ENCODE data around the gene AACS. TPM values are rescaled to one million over a fixed set of nuclear protein-coding genes. Genes with fewer than 3 reads are reported as not detected.
"Not testable (repeated sequence)": the region's sequence is repeated elsewhere in the genome, so short reads cannot be mapped to it uniquely, and the experiment has no call there.

The AACS gene
- total RNA-seq, 1 experiment from 2014 or later: 16.0 TPM

GRCh38 chr12:125056306-125056705 is 8.9 kb upstream of the AACS start:
- DNase-seq (ENCODE audit: low read depth): no peak

GRCh38 chr12:125057708-125058107 is 7.5 kb upstream of the AACS start:
- no peak for DNase-seq (ENCODE audit: low read depth)

- no peak for DNase-seq (ENCODE audit: low read depth)
These were observed 4.0 kb upstream of the AACS start for GRCh38 chr12:125061229-125061628.

DNA sequence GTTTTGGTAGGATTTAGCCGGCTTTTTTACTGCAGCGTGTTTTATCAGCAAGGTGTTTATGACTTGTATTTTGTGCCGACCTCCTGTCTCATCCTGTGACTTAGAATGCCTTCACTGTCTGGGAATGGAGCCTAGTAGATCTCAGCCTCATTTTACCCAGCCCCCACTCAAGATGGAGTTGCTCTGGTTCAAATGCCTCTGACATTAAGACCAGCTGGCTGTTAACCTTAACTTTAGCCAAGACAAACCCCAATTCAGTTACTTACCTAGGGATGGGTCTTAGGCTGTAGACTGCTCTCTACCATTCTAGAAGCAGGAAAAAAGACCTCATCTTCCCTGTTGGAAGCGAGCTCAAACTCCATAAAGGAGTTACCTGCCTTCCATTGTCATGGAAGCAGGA is 1.7 kb upstream of the AACS start:
- DNase-seq (ENCODE audit: low read depth): not testable (repeated sequence)

GRCh38 chr12:125064492-125064891 is 743 bp upstream of the AACS start:
- no peak for DNase-seq (ENCODE audit: low read depth)

GRCh38 chr12:125065919-125066570 is 810 bp downstream of the AACS start:
- no peak for DNase-seq (ENCODE audit: low read depth)

GRCh38 chr12:125068391-125068790 is 3.2 kb downstream of the AACS start:
- DNase-seq (ENCODE audit: low read depth): no peak

DNA sequence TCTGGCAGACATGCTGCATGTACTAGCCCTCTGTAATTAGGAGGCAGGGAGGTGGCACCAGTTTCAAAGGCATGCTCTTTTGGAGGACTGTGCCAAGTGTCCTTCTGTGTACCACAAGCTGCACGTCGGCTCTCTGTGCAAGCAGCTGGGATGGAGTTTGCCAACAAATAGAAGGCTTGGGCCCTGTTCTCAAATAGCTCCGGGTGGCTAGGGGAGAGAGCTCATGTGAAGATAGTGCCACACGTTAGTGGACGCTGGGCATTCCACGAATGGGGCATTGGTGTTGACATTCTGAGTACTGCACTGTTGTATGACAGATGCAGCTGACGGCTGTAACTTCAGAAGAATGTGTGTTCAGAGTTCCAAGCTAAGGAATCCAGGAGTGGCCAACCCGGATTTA is 4.4 kb downstream of the AACS start:
- DNase-seq (ENCODE audit: low read depth): no peak

- DNase-seq (ENCODE audit: low read depth): no peak
These were observed 4.9 kb downstream of the AACS start for GRCh38 chr12:125070112-125070511.

GRCh38 chr12:125070661-125071390 is 5.6 kb downstream of the AACS start:
- no peak for DNase-seq (ENCODE audit: low read depth)

- DNase-seq (ENCODE audit: low read depth): no peak
These were observed 6.2 kb downstream of the AACS start for GRCh38 chr12:125071456-125071855.

- DNase-seq (ENCODE audit: low read depth): no peak
These were observed 7.3 kb downstream of the AACS start for GRCh38 chr12:125072496-125072895.

DNA sequence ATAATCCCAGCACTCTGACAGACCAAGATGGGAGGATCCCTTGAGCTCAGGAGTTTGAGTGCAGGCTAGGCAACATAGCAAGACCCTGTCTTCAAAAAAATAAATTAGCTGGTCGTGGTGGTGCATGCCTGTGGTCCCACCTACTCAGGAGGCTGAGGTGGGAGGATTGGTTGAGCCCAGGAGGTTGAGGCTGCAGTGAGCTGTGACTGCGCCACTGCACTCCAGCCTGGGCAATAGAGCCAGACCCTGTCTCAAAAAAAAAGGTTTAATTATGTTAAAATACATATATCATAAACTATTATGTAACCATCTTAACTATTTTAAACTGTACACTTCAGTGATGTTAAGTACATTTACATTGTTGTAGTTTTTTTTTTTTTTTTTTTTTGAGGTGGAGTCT is 9.1 kb downstream of the AACS start:
- DNase-seq (ENCODE audit: low read depth): not testable (repeated sequence)

DNA sequence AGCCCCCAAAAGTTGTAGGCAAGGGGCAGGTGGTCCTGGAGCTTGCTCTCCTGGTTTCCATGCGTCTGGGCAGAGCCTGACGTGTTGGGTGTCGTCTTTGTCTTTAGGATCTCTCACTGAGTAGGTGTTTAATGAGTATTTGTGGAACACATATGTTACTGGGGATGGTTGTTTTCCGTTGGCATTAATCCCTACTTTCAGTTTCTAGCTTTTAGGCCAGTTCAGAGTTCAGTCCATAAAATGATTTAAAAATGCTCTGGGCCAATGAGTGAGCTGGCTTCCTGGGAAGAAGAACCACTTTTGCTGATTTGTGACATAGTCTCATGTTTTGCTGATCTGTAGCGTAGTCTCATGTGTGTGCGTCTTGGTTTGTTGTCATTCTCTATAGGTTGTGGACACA is 10.9 kb downstream of the AACS start:
- DNase-seq (ENCODE audit: low read depth): no peak

- DNase-seq (ENCODE audit: low read depth): no peak
These were observed 13.8 kb downstream of the AACS start for GRCh38 chr12:125079084-125079483.

DNA sequence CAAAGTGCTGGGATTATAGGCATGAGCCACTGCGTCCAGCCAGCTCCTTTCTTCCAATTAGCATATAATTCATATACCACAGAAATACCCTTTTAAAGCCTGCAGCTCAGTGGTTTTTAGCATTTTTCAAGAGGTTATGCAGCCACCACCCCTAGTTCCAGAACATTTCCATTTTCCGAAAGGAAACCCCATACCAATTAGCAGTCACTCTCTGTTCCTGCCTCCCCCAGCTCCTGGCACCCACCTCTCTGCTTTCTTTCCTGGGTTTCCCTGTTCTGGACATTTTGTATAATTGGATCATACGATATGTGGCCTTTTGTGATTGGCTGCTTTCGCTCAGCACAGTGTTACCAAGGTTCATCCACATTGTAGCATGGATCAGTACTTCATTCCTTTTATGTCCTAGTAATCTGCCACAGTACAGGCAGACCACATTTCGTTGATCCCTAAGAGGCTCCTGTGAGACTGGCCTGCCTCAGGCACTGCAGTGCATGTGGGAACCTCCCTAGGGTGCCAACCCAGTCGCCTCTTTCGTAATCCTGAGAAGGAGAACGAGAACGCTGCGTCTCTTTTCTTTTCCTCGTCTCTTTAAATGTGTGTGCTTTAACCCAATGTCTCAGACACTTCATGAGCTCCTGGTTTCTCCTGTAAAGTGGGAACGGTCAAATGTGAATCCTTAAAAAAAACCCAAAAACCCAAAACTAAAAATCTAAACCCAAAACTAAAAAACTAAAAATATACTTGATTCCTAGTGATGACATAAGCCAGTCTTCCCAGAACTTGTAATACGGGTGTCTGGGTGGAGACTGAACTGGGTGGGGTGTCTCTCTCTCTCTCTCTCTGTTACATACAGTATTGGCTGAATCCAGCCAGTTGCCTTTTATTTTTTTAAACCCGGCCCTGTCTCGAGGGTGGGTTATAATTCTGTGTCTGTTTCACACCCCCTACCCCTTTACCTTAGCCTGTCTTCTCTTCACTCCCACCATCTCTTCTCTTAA is 14.7 kb downstream of the AACS start:
- DNase-seq (ENCODE audit: low read depth): peak; percentile 61

DNA sequence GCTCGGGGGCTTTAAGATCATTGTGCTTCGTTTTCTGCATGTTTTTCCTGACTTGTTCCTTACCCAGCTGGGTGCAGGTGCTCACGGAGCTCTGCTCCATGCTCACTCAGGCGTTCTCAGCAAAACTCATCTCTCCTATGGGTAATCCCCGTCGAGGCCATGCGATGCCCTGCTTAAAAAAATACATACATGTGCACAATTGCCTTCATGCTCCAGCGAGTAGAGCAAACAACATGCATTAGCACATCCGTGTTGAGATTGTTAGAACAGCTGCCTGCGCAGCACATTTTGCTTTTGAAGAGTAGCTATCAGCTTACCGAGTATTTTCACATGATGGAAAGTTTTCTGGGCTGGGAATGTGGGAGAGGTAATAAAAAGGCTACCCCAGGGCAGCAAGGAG is 16.2 kb downstream of the AACS start:
- no peak for DNase-seq (ENCODE audit: low read depth)

DNA sequence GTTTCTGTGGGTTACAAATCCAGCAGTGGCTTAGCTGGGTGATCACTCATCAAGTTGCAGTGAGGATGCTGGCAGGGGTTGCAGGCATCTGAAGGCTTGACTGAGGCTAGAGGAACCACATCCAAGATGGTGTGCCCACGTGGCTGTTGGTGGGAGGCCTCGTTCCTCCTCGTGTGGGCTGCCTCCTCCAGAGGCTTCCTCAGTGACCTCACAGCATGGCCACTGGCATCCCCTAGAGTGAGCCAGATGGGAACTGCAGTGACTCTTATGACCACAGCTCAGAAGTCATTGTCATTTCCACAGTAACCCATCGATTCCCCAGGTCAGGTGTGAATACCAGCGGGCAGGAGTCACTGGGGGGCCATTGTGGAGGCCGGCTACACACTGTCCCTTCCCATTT is 17.8 kb downstream of the AACS start:
- no peak for DNase-seq (ENCODE audit: low read depth)

DNA sequence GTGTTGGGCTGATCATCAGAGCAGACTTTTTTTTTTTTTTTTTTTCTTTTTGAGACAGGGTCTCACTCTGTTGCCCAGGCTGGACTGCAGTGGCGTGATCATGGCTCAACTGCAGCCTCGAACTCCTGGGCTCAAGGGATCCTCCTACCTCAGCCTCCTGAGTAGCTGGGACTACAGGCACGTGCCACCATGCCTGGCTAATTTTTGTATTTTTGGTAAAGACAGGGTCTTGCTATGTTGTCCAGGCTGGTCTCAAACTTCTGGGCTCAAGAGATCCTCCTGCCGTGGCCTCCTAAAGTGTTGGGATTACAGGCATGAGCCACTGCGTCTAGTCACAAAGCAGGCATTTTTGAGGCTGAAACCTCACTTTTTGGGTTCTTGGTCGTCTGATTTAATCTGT is 23.0 kb downstream of the AACS start:
- DNase-seq (ENCODE audit: low read depth): not testable (repeated sequence)

- no peak for DNase-seq (ENCODE audit: low read depth)
These were observed 23.8 kb downstream of the AACS start for GRCh38 chr12:125089083-125089482.

DNA sequence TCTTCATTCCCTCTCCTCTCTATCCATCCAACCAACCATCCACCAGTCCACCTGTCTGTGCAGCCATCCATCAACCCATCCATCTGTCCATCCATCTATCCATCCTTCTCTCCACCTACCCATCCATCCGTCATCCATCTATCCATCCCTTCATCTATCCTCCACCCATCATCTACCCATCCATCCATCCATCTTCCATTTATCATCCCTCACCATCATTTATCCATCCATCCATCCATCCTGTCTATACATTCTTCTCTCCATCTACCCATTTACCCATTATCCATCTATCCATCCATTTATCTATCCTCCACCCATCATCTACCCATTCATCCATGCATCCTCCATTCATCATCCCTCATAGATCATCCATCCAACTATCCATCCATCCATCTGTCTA is 24.4 kb downstream of the AACS start:
- DNase-seq (ENCODE audit: low read depth): no peak

- no peak for DNase-seq (ENCODE audit: low read depth)
These were observed 25.2 kb downstream of the AACS start for GRCh38 chr12:125090437-125090836.
